SK-N-MC (cell line): ENCODE measurements around the gene TBC1D7.

Experiments
- DNase-seq: peaks from one replicate; pipeline ENCODE4 v3.0.0-alpha.2; 2011; ENCODE audit warnings: low read depth, low spot score
- H3K27ac ChIP-seq: fragments of 200-600 bp; sonication (generic); 2 replicates; pipeline ENCODE4 v1.5.1; 2016; ENCODE audit warnings: mixed run types
- H3K36me3 ChIP-seq: fragments of 200-600 bp; sonication (generic); 2 replicates; pipeline ENCODE4 v1.6.1; 2017; ENCODE audit warnings: antibody characterized with exemption, low read length, mixed read lengths; ENCODE audit not compliant: insufficient read depth
- H3K4me3 ChIP-seq: fragments of 200-600 bp; sonication (generic); 2 replicates; pipeline ENCODE4 v1.5.1; 2016
- H3K9ac ChIP-seq: fragments of 200-600 bp; sonication (generic); 2 replicates; pipeline ENCODE4 v1.8.0; 2017; ENCODE audit warnings: mixed run types, mixed read lengths; ENCODE audit not compliant: insufficient read length
- H3K9me3 ChIP-seq: fragments of 200-600 bp; sonication (generic); 2 replicates; pipeline ENCODE4 v1.6.1; 2017; ENCODE audit warnings: low read depth, mild to moderate bottlenecking, antibody characterized with exemption, low read length, moderate library complexity, mixed read lengths
- EZH2 ChIP-seq: fragments of 200-600 bp; sonication (generic); IDR thresholded peaks from one replicate; pipeline ENCODE4 v1.6.1; 2017; ENCODE audit warnings: antibody characterized with exemption
- FOXP2 ChIP-seq: optimal IDR thresholded peaks from 2 replicates; pipeline ENCODE3; 2011; ENCODE audit warnings: mild to moderate bottlenecking, moderate library complexity; ENCODE audit not compliant: insufficient read depth; ENCODE audit errors: extremely low read length, control extremely low read depth
- POLR2AphosphoS5 ChIP-seq: IDR thresholded peaks from 2 replicates; pipeline ENCODE4 v1.6.1; 2012; ENCODE audit warnings: mild to moderate bottlenecking, low read depth, low read length, borderline replicate concordance

The TBC1D7 gene

GRCh38 chr6:13304580-13305260 is 23.6 kb downstream of the TBC1D7 start:
- Histone ChIP-seq H3K27ac (peak overlapping the region; percentile 63; the same call in 1 of the 2 replicates), H3K9me3 (no peaks in the 10 kb centered on the region), H3K36me3 (peaks cover 57% of the 10 kb centered on the region), H3K9ac (no peak overlapping the region), H3K4me3 (no peak overlapping the region)
- TF ChIP-seq POLR2AphosphoS5 (no peak), EZH2 (no peak), FOXP2 (no peak)
- DNase-seq, result no peak

- no peak overlapping the region for H3K9ac ChIP-seq
- H3K36me3 ChIP-seq, result peaks cover 54% of the 10 kb centered on the region
- peak overlapping the region; percentile 63 for H3K27ac ChIP-seq
- TF ChIP-seq FOXP2 (no peak), POLR2AphosphoS5 (no peak), EZH2 (no peak)
- H3K4me3 ChIP-seq, result no peak overlapping the region; the same call in 1 of the 2 replicates
- no peak for DNase-seq
- no peaks in the 10 kb centered on the region for H3K9me3 ChIP-seq
These were observed 24.2 kb downstream of the TBC1D7 start for GRCh38 chr6:13304101-13304500.

GRCh38 chr6:13303668-13304017 is 24.7 kb downstream of the TBC1D7 start:
- peak overlapping the region; percentile 63 for H3K27ac ChIP-seq
- TF ChIP-seq EZH2, result no peak
- TF ChIP-seq POLR2AphosphoS5, result no peak
- no peak for TF ChIP-seq FOXP2
- no peak overlapping the region for H3K9ac ChIP-seq
- no peaks in the 10 kb centered on the region for H3K9me3 ChIP-seq
- peaks cover 53% of the 10 kb centered on the region for H3K36me3 ChIP-seq
- peak overlapping the region; percentile 3; the same call in 1 of the 2 replicates for H3K4me3 ChIP-seq
- DNase-seq, result no peak

- DNase-seq, result no peak
These were observed 25.3 kb downstream of the TBC1D7 start for GRCh38 chr6:13302751-13303667.

DNA sequence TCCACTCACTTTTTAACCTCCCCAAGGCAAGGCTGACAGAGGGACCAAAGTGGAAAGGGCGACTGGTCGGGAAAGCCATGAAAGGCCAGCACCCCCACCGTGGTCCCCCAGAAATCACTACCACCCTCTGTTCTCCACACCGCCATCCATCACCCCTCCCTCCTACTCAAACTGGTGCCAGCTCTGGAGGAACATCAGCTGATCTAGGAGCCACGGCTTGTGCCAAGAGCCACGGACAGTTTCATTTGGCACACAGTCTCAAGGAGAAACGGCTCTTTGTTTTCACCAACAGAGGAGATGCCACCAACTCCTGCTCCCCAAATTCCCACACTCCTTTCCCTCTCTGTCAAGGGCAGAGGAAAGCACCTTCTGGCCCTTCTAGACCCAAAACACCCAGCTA is 26.0 kb downstream of the TBC1D7 start:
- Histone ChIP-seq H3K4me3 (no peak overlapping the region), H3K36me3 (peaks cover 46% of the 10 kb centered on the region), H3K9ac (no peak overlapping the region), H3K9me3 (no peaks in the 10 kb centered on the region), H3K27ac (no peak overlapping the region)
- TF ChIP-seq EZH2 (no peak), POLR2AphosphoS5 (no peak), FOXP2 (no peak)
- DNase-seq, result no peak

More at GRCh38 chr6:13302751-13303667, 25.3 kb downstream of the TBC1D7 start:
- peak overlapping the region; percentile 4; the same call in 1 of the 2 replicates for H3K27ac ChIP-seq
- H3K9me3 ChIP-seq, result no peaks in the 10 kb centered on the region
- peaks cover 51% of the 10 kb centered on the region for H3K36me3 ChIP-seq
- TF ChIP-seq FOXP2, result no peak
- TF ChIP-seq POLR2AphosphoS5, result no peak
- TF ChIP-seq EZH2, result no peak
- H3K4me3 ChIP-seq, result peak overlapping the region; percentile 3; the same call in 1 of the 2 replicates
- no peak overlapping the region for H3K9ac ChIP-seq

GRCh38 chr6:13300643-13301590 is 27.4 kb downstream of the TBC1D7 start:
- no peaks in the 10 kb centered on the region for H3K9me3 ChIP-seq
- H3K36me3 ChIP-seq, result peaks cover 37% of the 10 kb centered on the region

GRCh38 chr6:13299918-13300317 is 28.4 kb downstream of the TBC1D7 start:
- Histone ChIP-seq H3K4me3 (no peak overlapping the region), H3K27ac (no peak overlapping the region), H3K9me3 (no peaks in the 10 kb centered on the region), H3K9ac (no peak overlapping the region), H3K36me3 (peaks cover 34% of the 10 kb centered on the region)
- DNase-seq, result no peak
- no peak for TF ChIP-seq POLR2AphosphoS5
- no peak for TF ChIP-seq EZH2
- no peak for TF ChIP-seq FOXP2

More at GRCh38 chr6:13300643-13301590, 27.4 kb downstream of the TBC1D7 start:
- Histone ChIP-seq H3K27ac (no peak overlapping the region), H3K9ac (no peak overlapping the region), H3K4me3 (no peak overlapping the region)
- no peak for DNase-seq
- TF ChIP-seq POLR2AphosphoS5 (no peak), EZH2 (no peak), FOXP2 (no peak)

- H3K9ac ChIP-seq, result no peak overlapping the region
- no peaks in the 10 kb centered on the region for H3K9me3 ChIP-seq
- DNase-seq, result no peak
- no peak for TF ChIP-seq POLR2AphosphoS5
- H3K4me3 ChIP-seq, result no peak overlapping the region
- no peak overlapping the region for H3K27ac ChIP-seq
- peaks cover 36% of the 10 kb centered on the region for H3K36me3 ChIP-seq
These were observed 28.9 kb downstream of the TBC1D7 start for GRCh38 chr6:13299403-13299821.
